GM12864 (cell line): ENCODE measurements around the gene LIME1.

Source experiments
- DNase-seq: peaks from one replicate; pipeline ENCODE4 v3.0.0-alpha.2; 2011; ENCODE audit warnings: low read depth
- H3K4me3 ChIP-seq: 2 replicates; pipeline ENCODE4 v1.5.1; 2011; ENCODE audit warnings: mild to moderate bottlenecking, low read depth, low read length, control low read depth
- CTCF ChIP-seq: IDR thresholded peaks from 2 replicates; pipeline ENCODE4 v1.5.1; 2011; ENCODE audit warnings: low read depth, mild to moderate bottlenecking, moderate library complexity, low read length, control low read depth, inconsistent platforms; ENCODE audit errors: missing control alignments

The LIME1 gene

GRCh38 chr20:63782051-63782471 is 45.6 kb downstream of the LIME1 start:
- peak; percentile 51 for DNase-seq
- no peak overlapping the region for H3K4me3 ChIP-seq
- TF ChIP-seq CTCF, result peak; percentile 23

- no peak for DNase-seq
- no peak overlapping the region for H3K4me3 ChIP-seq
- TF ChIP-seq CTCF, result no peak
Observed at GRCh38 chr20:63782521-63782971, 46.1 kb downstream of the LIME1 start.

GRCh38 chr20:63783970-63784369 is 47.5 kb downstream of the LIME1 start:
- TF ChIP-seq CTCF, result no peak
- H3K4me3 ChIP-seq, result no peak overlapping the region
- DNase-seq, result no peak

GRCh38 chr20:63785691-63786131 is 49.2 kb downstream of the LIME1 start:
- H3K4me3 ChIP-seq, result no peak overlapping the region
- no peak for DNase-seq
- TF ChIP-seq CTCF, result no peak

- no peak overlapping the region for H3K4me3 ChIP-seq
- no peak for DNase-seq
Observed at GRCh38 chr20:63787302-63787701, 50.8 kb downstream of the LIME1 start.

GRCh38 chr20:63787749-63788148 is 51.3 kb downstream of the LIME1 start:
- no peak for DNase-seq
- no peak overlapping the region for H3K4me3 ChIP-seq
- TF ChIP-seq CTCF, result no peak

More at GRCh38 chr20:63787302-63787701, 50.8 kb downstream of the LIME1 start:
- TF ChIP-seq CTCF, result no peak
